ENCODE data around the gene MORN1.

DNA sequence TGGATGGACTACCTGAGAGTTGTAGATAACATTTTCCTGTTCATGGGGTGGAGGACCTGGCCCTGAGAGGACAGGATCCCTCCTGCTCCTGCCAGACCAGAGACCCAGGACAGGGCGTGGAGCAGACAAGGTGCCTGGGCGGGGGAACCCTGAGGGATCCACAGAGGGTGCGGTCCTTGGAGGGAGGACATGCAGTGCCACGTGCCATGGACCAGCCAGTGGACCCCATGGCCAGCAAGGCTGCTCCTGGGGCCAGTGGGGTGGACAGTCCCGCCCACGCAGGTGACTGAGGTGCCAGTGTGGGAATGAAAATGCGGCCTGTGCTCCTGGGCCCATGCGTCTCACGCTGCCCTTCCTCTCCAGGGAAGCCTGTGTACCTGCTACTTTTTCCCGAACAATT lies 3.9 kb upstream of the MORN1 start:
- no peak for TF ChIP-seq POLR2AphosphoS5 (IDR thresholded peaks at IDR 0.05)
- TF ChIP-seq POLR2A (IDR thresholded peaks at IDR 0.05), result no peak
- TF ChIP-seq, protein P1, sequence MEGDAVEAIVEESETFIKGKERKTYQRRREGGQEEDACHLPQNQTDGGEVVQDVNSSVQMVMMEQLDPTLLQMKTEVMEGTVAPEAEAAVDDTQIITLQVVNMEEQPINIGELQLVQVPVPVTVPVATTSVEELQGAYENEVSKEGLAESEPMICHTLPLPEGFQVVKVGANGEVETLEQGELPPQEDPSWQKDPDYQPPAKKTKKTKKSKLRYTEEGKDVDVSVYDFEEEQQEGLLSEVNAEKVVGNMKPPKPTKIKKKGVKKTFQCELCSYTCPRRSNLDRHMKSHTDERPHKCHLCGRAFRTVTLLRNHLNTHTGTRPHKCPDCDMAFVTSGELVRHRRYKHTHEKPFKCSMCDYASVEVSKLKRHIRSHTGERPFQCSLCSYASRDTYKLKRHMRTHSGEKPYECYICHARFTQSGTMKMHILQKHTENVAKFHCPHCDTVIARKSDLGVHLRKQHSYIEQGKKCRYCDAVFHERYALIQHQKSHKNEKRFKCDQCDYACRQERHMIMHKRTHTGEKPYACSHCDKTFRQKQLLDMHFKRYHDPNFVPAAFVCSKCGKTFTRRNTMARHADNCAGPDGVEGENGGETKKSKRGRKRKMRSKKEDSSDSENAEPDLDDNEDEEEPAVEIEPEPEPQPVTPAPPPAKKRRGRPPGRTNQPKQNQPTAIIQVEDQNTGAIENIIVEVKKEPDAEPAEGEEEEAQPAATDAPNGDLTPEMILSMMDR (IDR thresholded peaks at IDR 0.05), result no peak
